ENCODE results near the gene IER5L.

The IER5L gene

GRCh38 chr9:129160712-129161533, 17.1 kb downstream of the IER5L start:
- no peak for DNase-seq (ENCODE audit: low spot score)

GRCh38 chr9:129156163-129156562, 21.9 kb downstream of the IER5L start:
- no peak for DNase-seq (ENCODE audit: low spot score)

DNA sequence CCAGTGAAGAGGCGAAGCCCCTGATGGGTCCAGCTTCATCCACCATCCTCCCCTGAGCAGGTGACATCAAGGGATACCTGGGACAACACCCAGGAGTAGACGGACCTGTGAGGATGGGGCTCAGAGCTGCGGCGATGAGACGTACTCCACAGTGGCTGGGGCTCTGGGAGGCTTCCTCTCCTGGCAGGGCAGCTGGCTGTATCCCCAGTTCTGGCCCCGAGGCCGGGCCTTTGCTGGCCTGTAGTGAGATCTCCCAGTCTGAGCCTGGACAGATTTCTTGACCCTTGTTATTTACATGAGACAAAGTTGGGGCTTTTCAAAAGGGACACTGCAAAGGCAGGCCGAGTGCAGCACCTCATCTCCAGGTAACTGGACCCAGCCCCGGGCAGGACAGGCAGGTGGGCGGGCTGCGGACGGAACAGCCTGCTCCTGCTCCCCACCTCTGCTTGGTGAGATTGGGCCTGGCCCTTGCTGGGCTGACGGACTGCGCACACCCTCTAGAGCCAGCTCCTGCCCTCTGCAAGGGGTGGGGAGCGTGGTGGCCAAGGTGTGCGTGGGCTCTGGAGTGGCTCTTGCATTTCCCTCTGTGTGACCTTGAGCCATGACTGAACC, 23.1 kb downstream of the IER5L start:
- DNase-seq (ENCODE audit: low spot score): no peak

- DNase-seq (ENCODE audit: low spot score): no peak
Observed at GRCh38 chr9:129151469-129151868, 26.6 kb downstream of the IER5L start.

DNA sequence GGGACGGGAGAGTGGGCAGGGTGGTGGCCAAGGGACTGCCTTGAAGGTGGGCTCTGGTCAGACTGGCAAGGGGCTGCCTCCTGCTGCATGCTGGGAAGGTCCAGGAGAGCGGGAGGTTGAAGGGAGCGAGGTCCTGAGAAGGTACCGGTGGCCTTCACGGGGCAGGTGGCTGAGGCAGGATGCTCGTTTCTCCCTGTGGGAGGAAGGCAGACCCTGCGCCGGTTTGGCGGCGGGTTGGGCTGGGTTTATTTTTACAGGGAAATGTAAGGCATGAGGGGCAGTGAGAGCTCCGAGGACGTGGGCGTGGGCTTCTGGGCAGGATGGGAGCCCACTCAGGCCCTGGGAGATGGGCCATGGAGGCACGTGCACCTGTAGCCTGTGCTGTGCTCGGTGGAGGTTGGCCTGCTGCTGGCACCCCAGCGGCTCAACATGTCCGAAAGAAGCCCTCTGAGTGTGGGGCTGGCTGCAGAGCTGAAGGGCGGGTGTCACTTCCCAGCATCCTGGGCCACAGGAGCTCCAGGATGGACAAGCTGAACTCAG, 27.3 kb downstream of the IER5L start:
- DNase-seq (ENCODE audit: low spot score): no peak

DNA sequence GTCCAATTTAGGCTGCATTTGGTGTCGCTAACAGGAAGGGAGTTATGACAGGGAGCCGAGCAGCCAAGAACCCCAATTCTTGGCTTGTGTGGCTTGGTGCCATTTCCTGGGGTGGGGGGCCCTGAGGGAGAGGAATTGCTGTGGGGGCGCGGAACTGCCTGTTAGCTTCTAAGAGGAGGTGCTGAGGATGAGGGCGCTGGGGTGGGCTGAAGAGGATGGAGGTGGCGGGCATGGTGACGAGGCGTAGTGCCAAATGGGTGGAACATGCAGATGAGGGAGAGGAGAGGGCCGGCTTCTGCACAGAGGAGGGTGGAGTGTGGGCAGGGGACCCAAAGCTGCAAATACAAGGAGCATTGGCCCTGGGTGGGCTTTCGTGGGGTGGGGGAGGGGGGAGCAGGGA, 27.9 kb downstream of the IER5L start:
- no peak for DNase-seq (ENCODE audit: low spot score)

DNA sequence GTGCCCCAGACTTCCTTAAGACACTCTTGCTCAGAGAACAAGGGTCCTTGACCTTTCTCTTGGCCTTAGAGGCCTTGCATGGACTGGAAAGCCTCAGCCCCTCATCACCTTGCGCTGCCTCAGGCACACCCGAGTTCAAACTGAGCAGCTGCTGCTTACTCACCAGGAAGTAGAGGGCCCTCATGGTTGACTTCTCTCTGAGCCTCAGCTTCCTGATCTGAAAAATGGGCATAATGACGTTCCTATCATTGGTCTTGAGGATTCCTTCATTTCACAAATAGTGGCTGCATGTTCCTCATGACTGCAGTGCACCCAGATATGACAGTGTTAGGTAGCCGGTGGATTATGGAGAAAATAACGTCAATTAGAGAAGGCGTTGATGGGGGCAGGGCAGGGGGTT, 28.6 kb downstream of the IER5L start:
- no peak for DNase-seq (ENCODE audit: low spot score)

DNA sequence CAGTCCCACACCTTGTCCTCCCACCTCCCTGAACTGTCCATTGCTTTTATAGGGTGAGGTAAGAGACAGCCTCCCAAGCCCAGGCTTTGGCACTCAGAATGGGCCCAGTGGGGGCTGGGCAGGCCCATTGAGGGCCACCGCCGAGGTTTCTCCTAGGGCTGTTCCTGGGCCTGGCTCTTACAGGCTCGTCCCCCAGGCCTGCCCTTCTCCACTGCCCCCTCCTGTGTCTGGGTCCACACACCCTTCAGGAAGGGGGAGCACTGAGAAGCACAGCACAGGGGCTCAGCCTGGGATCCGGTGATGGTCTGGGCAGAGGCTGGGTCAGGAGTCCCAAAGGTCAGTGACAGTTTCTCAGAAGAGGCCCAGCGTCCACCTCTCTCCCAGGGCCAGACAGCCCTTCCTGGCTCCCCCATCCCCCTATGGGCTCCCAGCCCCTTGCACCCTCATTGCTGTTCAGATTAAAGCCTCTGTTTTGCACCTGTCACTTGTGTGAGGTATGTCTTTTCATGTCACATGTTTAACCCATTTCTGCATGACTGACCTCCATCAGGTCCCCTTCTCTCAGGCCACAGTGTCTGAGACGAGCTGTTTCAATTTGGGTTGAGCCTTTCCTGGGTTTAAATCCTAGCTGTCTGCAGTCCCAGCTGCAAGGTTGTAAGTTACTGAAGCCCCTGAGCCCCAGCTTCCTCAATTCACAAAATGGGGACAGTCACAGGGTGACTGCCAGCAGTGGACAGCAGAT, 29.4 kb downstream of the IER5L start:
- no peak for DNase-seq (ENCODE audit: low spot score)

DNA sequence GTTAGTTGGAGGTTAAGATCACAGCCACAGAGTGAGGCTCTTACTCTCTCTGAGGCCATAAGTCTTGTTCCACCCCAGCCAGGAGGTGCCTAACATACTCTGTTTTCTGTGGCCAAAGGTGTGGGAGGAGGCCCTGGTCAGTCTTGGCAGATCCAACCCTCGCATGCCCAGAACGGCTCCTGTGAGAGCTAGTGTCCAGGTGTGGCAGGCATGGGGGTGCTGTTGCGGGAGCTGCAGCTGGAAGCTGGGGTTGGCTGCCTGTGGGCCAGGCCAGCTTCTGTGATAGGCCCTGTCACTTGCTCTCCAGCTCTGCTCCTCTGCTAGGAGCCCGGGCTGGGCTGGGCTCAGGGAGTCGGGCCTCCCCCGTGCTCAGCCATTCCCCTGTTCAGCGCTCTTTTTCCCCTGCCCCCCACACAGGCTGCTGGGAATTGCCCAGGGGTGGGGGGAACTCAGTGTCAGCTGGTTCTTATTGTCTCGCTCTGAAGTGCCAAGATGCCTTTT, 31.6 kb downstream of the IER5L start:
- no peak for DNase-seq (ENCODE audit: low spot score)

DNA sequence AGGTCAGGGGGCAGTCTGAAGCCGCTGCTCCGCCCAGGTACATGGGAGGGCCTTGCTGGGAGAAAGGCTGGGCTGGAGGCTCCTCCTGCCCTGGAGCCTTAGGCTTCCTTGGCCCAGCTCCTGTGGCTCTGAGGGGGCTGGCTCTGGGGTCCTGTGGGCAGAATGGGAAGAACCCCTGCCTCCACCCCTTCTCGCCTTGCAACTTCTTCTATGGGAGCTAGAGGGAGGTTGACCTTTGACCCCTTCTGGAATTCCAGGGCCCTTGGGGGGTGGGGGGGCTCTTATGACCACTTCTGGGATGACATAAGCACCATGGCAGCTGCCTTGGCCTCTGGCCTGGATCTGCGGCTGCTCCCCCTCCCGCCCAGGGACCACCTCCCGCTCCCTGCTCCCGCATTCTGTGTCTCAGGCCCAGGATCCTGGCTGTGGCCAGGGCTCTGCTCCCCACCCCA, 32.2 kb downstream of the IER5L start:
- DNase-seq (ENCODE audit: low spot score): no peak

DNA sequence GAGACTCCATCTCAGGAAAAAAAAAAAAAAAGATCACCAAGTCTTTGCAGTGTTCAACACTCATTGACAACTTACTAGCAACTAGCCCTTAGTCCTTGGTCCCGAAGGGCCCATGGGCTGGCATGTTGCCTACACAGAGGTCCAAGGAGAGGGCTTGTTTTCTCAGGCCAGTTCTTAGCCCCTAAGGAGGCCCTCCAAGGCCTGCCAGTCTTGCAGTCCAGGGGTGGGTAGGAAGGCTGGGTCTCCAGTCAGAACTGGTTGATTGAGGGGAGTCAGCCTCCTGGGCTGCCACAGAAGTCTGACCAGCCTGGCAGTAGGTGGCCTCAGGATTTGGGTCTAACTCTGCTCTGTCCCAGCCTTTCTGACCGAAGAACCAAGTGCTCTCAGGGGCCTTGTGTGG, 32.7 kb downstream of the IER5L start:
- no peak for DNase-seq (ENCODE audit: low spot score)

DNA sequence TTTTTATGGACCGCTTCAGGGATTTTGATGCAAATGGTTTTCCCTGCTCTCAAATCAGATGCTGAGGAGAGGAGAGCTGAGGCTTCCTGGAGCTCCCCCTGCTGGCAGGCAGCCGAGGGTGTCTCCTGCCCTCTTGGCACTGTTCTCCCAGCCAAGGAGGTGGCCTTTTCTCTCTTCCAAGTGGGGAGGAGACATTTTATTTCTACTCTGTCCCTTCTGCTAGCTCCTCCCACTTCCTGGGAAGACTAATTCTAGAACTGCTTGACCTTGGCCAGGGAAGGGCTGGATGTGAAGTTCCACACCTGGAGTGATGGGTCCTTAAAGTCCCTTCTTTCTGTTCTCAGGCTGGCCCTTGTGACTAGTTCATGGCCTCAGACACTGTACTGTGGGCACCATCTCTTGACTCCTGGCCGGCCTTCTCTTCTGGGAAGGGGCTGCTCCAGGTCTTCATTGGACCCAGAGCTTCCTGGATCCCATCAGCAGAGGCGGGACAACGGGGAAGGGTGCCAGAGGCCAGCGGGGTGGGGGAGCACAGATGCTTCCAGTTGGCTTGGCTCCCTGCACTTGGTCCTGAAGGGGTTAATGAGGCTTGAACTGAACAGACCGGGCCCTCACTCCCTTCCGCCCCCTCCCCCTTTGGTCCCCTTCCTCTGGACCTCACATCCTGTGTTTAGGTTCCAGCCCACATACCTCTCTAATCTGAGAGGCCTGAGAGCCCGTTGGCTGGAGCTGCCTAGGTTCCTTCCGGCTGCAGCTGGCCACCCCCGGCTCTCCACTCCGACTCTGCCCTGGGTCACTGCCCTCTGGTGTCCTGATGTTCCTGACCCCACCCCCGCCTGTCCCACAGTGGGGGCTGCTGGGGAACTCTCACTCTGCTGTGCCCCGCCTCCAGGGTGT, 34.8 kb downstream of the IER5L start:
- DNase-seq (ENCODE audit: low spot score): peak; percentile 77

- no peak for DNase-seq (ENCODE audit: low spot score)
Observed at GRCh38 chr9:129142138-129142935, 35.7 kb downstream of the IER5L start.

- DNase-seq (ENCODE audit: low spot score): no peak
Observed at GRCh38 chr9:129141066-129142041, 36.7 kb downstream of the IER5L start.

DNA sequence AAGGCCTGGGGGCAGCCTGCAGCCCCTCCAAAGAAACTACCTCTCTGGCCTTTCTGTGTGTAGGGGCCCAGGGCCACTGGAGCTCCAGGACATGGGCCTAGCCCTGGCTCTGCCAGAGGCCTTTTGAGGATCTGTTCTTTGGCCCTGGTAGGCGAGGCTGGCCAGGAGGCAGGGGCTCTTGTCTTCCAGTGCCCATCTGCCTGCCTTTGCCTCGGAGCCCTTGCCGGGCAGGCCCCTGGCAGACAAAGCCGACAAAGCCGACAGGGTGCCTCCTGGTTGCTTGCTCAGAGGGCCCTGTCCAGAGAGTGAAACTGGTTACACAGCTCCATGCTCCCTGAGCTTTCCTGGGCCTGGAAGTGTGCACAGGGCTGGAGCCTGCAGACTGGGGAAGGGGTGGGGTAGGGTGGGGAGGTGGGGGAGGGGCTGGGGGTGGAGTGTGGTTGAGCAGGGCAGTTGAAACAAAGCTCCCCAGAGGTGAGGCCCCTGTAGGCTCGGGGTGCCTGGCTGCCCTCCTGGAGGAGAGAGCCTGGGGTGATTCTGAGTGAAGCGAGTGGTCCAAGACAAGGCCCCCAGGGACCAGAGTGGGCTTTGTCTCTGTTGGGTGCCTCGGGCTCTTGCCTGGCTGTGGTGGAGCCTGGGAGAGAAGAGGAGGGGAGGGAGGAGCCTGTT, 37.5 kb downstream of the IER5L start:
- no peak for DNase-seq (ENCODE audit: low spot score)

DNA sequence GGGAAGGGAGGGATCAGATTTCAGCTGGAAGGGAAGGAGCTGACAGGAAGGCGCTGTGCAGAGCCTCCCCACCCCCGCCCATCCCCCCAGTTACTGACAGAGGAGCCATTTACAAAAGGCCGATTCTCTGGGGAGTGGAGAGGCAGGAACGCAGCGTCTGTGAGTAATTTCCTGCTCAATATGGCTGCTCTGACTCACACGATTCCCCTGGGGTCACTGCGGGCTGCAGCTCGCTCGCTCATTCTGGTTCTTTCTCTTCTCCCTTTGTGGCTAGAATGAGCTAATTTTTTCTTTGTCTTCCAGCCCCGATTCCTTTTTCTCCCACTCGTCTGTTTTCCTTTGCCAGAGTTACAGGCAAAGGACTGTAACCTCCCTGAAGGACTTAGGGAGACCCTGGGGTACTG, 38.1 kb downstream of the IER5L start:
- peak; percentile 93 for DNase-seq (ENCODE audit: low spot score)

GRCh38 chr9:129139233-129139992, 38.6 kb downstream of the IER5L start:
- DNase-seq (ENCODE audit: low spot score): peak; percentile 90
